HCT116 (cell line): Measurements from ENCODE around the gene PRR23B. TPM values are rescaled to one million over a fixed set of nuclear protein-coding genes. Genes with fewer than 3 reads are reported as not detected.

Source experiments
- ATAC-seq: fragments of 200-7000 bp; cut with Tn5 transposase; 2 replicates; pipeline ENCODE4 v1.9.1; 2020; ENCODE audit warnings: mild to moderate bottlenecking, moderate library complexity
- BruUV-seq: library from RNA; stranded (reverse); fragments of 400-500 nt; replicated peaks from 2 replicates; lab custom pipeline; 2021; lab: Mats Ljungman, UMichigan
- CTCF ChIA-PET: fragments of 300-600 bp; sonication (Branson Sonifier 250); formaldehyde crosslinking; loops from one replicate; lab custom pipeline; 2021; ENCODE audit warnings: antibody characterized with exemption; lab: Charles Lee
- POLR2A ChIA-PET: fragments of 300-600, 350-600 bp; sonication (Branson Sonifier 250); formaldehyde crosslinking; loops from one replicate; lab custom pipeline; 2021; ENCODE audit warnings: antibody characterized with exemption; lab: Charles Lee
- RAD21 ChIA-PET, 2 experiments: fragments of 300-600 bp; sonication (Branson Sonifier 250); formaldehyde crosslinking; loops; one replicate each; lab custom pipeline; 2023; ENCODE audit warnings: low total read pairs in 2 of 2; ENCODE audit not compliant: uncharacterized antibody in 2 of 2, unreplicated experiment in 2 of 2, low non-redundant PET in 1 of 2; lab: Charles Lee
- DNase-seq: peaks from one replicate; pipeline ENCODE4 v3.0.0-alpha.2; 2010; ENCODE audit warnings: low read depth, low spot score
- H2AFZ ChIP-seq: fragments of 200-600 bp; shearing (Covaris generic), sonication (generic); 2 replicates; pipeline ENCODE4 v1.6.1; 2017; ENCODE audit warnings: low read depth, mixed run types, mixed read lengths, antibody characterized with exemption, low read length; ENCODE audit not compliant: poor library complexity, severe bottlenecking
- H3K27ac ChIP-seq: 2 replicates; pipeline ENCODE4 v1.5.1; 2012; ENCODE audit warnings: low read depth, low read length
- H3K27me3 ChIP-seq: fragments of 200-600 bp; sonication (generic); 2 replicates; pipeline ENCODE4 v1.6.1; 2016; ENCODE audit warnings: mixed run types, low read length, mixed read lengths; ENCODE audit not compliant: insufficient read depth
- H3K36me3 ChIP-seq, 2 experiments: fragments of 200-500 bp in 1 of 2; fragments of 200-600 bp in 1 of 2; sonication (Bioruptor generic) in 1 of 2; sonication (generic) in 1 of 2; 2 replicates each; pipeline versions ENCODE4 v1.5.1 to v1.6.1; 2014 to 2016; ENCODE audit warnings: low read length in 2 of 2, inconsistent platforms in 1 of 2, mixed read lengths in 1 of 2, mixed run types in 1 of 2; ENCODE audit not compliant: insufficient read depth in 2 of 2, control insufficient read depth in 1 of 2
- H3K4me1 ChIP-seq, 2 experiments: fragments of 200-600 bp in 1 of 2; sonication (generic) in 1 of 2; 2 replicates each; pipeline versions ENCODE4 v1.5.1 to v1.6.1; 2012 to 2017; ENCODE audit warnings: low read length in 2 of 2, inconsistent platforms in 1 of 2, mild to moderate bottlenecking in 1 of 2, mixed read lengths in 1 of 2, mixed run types in 1 of 2, moderate library complexity in 1 of 2; ENCODE audit not compliant: insufficient read depth in 2 of 2, control insufficient read depth in 1 of 2
- H3K4me2 ChIP-seq: fragments of 200-600 bp; sonication (generic); 2 replicates; pipeline ENCODE4 v1.6.1; 2017; ENCODE audit warnings: mixed run types, low read length, mixed read lengths
- H3K4me3 ChIP-seq, 2 experiments: fragments of 200-600 bp in 1 of 2; sonication (generic) in 1 of 2; replicated peaks in 1 of 2; 2 replicates each; pipeline ENCODE4 v1.5.1; 2011 to 2016; ENCODE audit warnings: low read length in 2 of 2, control low read depth in 1 of 2, low read depth in 1 of 2, mild to moderate bottlenecking in 1 of 2, mixed read lengths in 1 of 2, mixed run types in 1 of 2
- H3K79me2 ChIP-seq: fragments of 200-600 bp; sonication (generic); 2 replicates; pipeline ENCODE4 v1.6.1; 2017; ENCODE audit warnings: mild to moderate bottlenecking, mixed run types, low read length, moderate library complexity, mixed read lengths; ENCODE audit not compliant: insufficient read depth
- H3K9ac ChIP-seq: fragments of 200-600 bp; sonication (generic); 2 replicates; pipeline ENCODE4 v1.6.1; 2016; ENCODE audit warnings: low read length, mixed read lengths
- H3K9me2 ChIP-seq: fragments of 200-600 bp; sonication (generic), shearing (Covaris generic); 2 replicates; pipeline ENCODE4 v1.6.1; 2017; ENCODE audit warnings: mixed run types, mild to moderate bottlenecking, moderate library complexity; ENCODE audit not compliant: insufficient read depth
- H3K9me3 ChIP-seq, 2 experiments: fragments of 200-500 bp in 1 of 2; fragments of 200-600 bp in 1 of 2; sonication (Bioruptor generic) in 1 of 2; sonication (generic) in 1 of 2; 2 replicates each; pipeline ENCODE4 v1.6.1; 2014 to 2017; ENCODE audit warnings: low read length in 2 of 2, mixed read lengths in 2 of 2, inconsistent platforms in 1 of 2, low read depth in 1 of 2, mild to moderate bottlenecking in 1 of 2, mixed run types in 1 of 2, moderate library complexity in 1 of 2; ENCODE audit not compliant: control insufficient read depth in 1 of 2, insufficient read depth in 1 of 2
- H4K20me1 ChIP-seq: fragments of 200-600 bp; sonication (generic), shearing (Covaris generic); 2 replicates; pipeline ENCODE4 v1.6.1; 2017; ENCODE audit warnings: mixed run types, mild to moderate bottlenecking, moderate library complexity; ENCODE audit not compliant: insufficient read depth
- CBX3 ChIP-seq: IDR thresholded peaks from 2 replicates; pipeline ENCODE4 v1.6.1; 2012; ENCODE audit warnings: low read depth
- ELF1 ChIP-seq: IDR thresholded peaks from 2 replicates; pipeline ENCODE4 v1.6.1; 2012; ENCODE audit warnings: low read depth, borderline replicate concordance
- EZH2phosphoT487 ChIP-seq: fragments of 200-600 bp; IDR thresholded peaks from 2 replicates; pipeline ENCODE4 v1.6.1; 2018; ENCODE audit warnings: antibody characterized with exemption, borderline replicate concordance
- MAX ChIP-seq: IDR thresholded peaks from 2 replicates; pipeline ENCODE4 v1.6.1; 2012
- POLR2A ChIP-seq: IDR thresholded peaks from 2 replicates; pipeline ENCODE4 v1.7.0; 2011; ENCODE audit warnings: borderline replicate concordance; ENCODE audit not compliant: insufficient read depth, insufficient read length; ENCODE audit errors: extremely low read depth
- YY1 ChIP-seq: IDR thresholded peaks from 2 replicates; pipeline ENCODE4 v1.6.1; 2011; ENCODE audit warnings: low read length, low read depth, moderate library complexity, mild to moderate bottlenecking; ENCODE audit not compliant: insufficient replicate concordance; ENCODE audit errors: extremely low read depth
- ZBTB33 ChIP-seq: IDR thresholded peaks from 2 replicates; pipeline ENCODE4 v1.6.1; 2011; ENCODE audit warnings: mild to moderate bottlenecking, low read length, moderate library complexity; ENCODE audit not compliant: insufficient replicate concordance; ENCODE audit errors: extremely low read depth
- intact Hi-C: fragments of 100-400 bp; cut with micrococcal nuclease; formaldehyde crosslinking; loops from 2 replicates; pipeline ENCODE4 v1.10.0; 2022
- total RNA-seq: library from RNA; stranded (reverse); gene quantifications from one replicate; pipeline ENCODE4 v1.2.1, GENCODE V29; 2021; ENCODE audit not compliant: unreplicated experiment

The PRR23B gene
- total RNA-seq, 1 experiment from 2014 or later = not detected

- DNase-seq = no peak
- ChIA-PET CTCF (interaction anchor here (1.1 to 1.2 kb wide), 2 partner anchors 40 to 61 kb away, joined by 3 to 5 read pairs; no protein-coding TSS in a partner anchor), POLR2A (no interaction called here)
Measured at GRCh38 chr3:138976047-138976446, 44.7 kb downstream of the PRR23B start.

More at GRCh38 chr3:138976047-138976446, 44.7 kb downstream of the PRR23B start:
- Histone ChIP-seq H3K9me3 (no peaks in the 10 kb centered on the region), H3K9ac (no peak overlapping the region), H3K4me2 (no peak overlapping the region), H3K27me3 (no peaks in the 10 kb centered on the region), H3K27ac (no peak overlapping the region), H2AFZ (no peak overlapping the region), H3K79me2 (no peaks in the 10 kb centered on the region), H3K4me1 (peaks cover 0 to 13% of the 10 kb centered on the region in 2 experiments; a peak in 2 of 4 replicates), H3K36me3 (no peaks in the 10 kb centered on the region), H4K20me1 (no peaks in the 10 kb centered on the region), H3K9me2 (no peaks in the 10 kb centered on the region), H3K4me3 (no peak overlapping the region)
- BruUV-seq = no TSS peak
- TF ChIP-seq POLR2A = no peak
- TF ChIP-seq EZH2phosphoT487 = no peak
- TF ChIP-seq MAX = no peak
- no peak for TF ChIP-seq ELF1
- no peak for TF ChIP-seq CBX3
- TF ChIP-seq YY1 = no peak
- TF ChIP-seq ZBTB33 = no peak
- RAD21 ChIA-PET = no interaction called here
- intact Hi-C loops = loop anchor here (5.0 kb wide), 1 partner anchor 39 kb away; no protein-coding TSS in a partner anchor
- no peak for ATAC-seq
